Stimulated activated memory B cell treated with anti-CD40 and anti-IgM and Interleukin-4, amounts not matched to agents 10 μg/mL and 1 μg/mL and 100 μg/mL, for 72 hours (primary cell): ENCODE data around the gene EGR1.
A peak's percentile ranks its signal among the peaks of the same experiment; 100 is the strongest.

Experiments
- ATAC-seq: fragments of 150-1000 bp; cut with Tn5 transposase; 2 replicates; pipeline ENCODE4 v1.10.0; 2021
- H3K27ac Mint-ChIP-seq: one replicate; pipeline ENCODE4 v1.8.0; 2022; ENCODE audit warnings: mild to moderate bottlenecking, mixed read lengths
- H3K27me3 Mint-ChIP-seq: one replicate; pipeline ENCODE4 v1.8.0; 2022; ENCODE audit warnings: mixed read lengths
- H3K36me3 Mint-ChIP-seq: one replicate; pipeline ENCODE4 v1.8.0; 2022; ENCODE audit warnings: mixed read lengths
- H3K4me1 Mint-ChIP-seq: one replicate; pipeline ENCODE4 v1.8.0; 2022; ENCODE audit warnings: mixed read lengths
- H3K4me3 Mint-ChIP-seq: one replicate; pipeline ENCODE4 v1.8.0; 2022; ENCODE audit warnings: mild to moderate bottlenecking, moderate library complexity, mixed read lengths
- H3K9me3 Mint-ChIP-seq: one replicate; pipeline ENCODE4 v1.8.0; 2022; ENCODE audit warnings: mixed read lengths

Gene EGR1

DNA sequence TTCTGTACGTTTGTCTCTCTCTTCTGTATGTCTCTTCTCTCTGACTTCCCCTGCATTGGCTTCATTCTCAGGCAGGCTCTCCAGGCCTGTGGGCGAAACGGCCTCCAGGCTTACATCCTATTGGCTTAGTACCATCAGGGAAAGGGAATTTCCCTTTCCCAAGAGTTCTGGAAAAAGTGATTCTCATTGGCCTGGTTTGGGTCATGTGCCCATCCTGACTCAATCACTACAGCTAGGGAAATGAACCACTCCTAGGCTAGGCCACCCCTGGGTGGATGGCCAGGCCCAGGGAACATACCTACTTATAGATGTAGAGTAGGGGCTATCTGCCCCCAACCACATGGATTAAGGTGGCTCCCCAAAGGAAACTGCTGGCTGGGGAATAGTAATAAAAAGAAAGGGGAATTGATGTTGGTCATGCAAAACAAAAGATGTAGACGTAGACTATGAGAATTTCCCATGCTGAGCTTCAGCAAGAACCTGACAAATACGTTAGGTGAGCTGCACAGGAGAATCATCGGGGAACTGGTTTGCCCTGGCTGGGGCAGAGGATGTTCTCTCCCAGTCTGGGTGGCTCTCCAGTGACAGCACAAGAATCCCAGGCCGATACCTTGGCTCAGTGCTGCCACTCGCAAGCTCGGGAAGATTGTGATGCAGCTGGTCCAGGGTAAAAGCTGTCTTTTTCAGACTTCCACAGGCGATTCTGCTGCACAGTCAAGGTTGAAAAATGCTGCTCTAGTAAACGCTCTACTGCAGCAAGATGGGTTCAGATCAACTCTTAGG, 3.7 kb upstream of the EGR1 start:
- no peaks in the 10 kb centered on the region for H3K36me3 Mint-ChIP-seq
- H3K27me3 Mint-ChIP-seq: no peaks in the 10 kb centered on the region
- no peak overlapping the region for H3K4me3 Mint-ChIP-seq
- peak overlapping the region; percentile 93 for H3K27ac Mint-ChIP-seq
- peaks cover 44% of the 10 kb centered on the region for H3K4me1 Mint-ChIP-seq
- no peak for ATAC-seq
- H3K9me3 Mint-ChIP-seq: no peaks in the 10 kb centered on the region

DNA sequence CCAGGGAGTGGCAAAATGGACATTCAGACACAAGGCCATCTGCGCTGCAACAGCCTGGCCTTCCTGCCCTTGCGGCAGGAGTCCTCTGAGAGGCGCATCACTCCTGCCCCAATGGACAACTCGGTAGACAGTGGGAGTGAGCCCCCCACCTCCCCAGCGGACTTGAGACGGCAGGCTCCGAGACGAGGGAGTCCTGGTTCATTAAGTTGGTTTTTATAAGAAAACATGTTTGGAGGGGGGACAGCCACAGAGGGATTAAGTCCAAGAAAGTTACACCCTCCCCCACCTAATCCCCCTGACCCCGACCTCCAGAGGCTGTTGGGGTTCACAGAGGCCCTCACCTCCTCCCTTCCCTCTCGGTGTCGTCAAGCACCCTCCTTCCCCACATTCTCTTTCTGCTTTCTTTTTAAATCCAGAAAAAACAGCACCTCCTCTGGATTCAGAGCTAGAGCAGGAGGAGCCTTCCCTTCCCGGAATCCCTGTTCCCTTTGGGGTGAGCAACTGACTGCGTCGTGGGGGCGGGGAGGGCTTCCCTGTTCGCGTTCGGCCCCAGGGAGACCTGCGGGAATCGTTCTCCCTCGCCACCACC, 1.8 kb upstream of the EGR1 start:
- Mint-ChIP-seq H3K4me3 (peak overlapping the region; percentile 85), H3K36me3 (peaks cover 19% of the 10 kb centered on the region), H3K27ac (peak overlapping the region; percentile 93), H3K4me1 (peaks cover 57% of the 10 kb centered on the region), H3K9me3 (no peaks in the 10 kb centered on the region), H3K27me3 (no peaks in the 10 kb centered on the region)
- no peak for ATAC-seq

DNA sequence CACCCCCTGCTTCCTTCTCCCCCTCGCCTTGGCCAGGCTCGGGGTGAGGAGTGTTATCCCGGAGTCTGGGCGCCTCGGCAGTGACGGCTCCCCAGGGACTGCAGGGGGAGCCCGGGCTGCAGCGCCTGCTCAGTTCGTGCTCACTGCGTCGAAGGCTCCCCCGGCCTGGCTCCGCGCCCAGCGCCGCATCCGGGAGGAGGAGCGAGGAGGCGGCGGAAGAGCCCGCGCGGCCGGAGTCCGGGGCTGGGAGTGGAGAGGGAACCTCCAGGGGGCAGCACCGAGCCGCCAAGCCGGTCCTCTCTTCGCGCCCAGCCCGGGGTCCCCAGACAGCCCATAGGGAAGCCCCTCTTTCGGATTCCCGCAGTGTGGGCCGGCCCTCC, 1.3 kb upstream of the EGR1 start:
- H3K4me1 Mint-ChIP-seq: peaks cover 54% of the 10 kb centered on the region
- peak overlapping the region; percentile 85 for H3K4me3 Mint-ChIP-seq
- peak; percentile 82 for ATAC-seq
- no peaks in the 10 kb centered on the region for H3K9me3 Mint-ChIP-seq
- no peaks in the 10 kb centered on the region for H3K27me3 Mint-ChIP-seq
- peak overlapping the region; percentile 93 for H3K27ac Mint-ChIP-seq
- peaks cover 19% of the 10 kb centered on the region for H3K36me3 Mint-ChIP-seq

DNA sequence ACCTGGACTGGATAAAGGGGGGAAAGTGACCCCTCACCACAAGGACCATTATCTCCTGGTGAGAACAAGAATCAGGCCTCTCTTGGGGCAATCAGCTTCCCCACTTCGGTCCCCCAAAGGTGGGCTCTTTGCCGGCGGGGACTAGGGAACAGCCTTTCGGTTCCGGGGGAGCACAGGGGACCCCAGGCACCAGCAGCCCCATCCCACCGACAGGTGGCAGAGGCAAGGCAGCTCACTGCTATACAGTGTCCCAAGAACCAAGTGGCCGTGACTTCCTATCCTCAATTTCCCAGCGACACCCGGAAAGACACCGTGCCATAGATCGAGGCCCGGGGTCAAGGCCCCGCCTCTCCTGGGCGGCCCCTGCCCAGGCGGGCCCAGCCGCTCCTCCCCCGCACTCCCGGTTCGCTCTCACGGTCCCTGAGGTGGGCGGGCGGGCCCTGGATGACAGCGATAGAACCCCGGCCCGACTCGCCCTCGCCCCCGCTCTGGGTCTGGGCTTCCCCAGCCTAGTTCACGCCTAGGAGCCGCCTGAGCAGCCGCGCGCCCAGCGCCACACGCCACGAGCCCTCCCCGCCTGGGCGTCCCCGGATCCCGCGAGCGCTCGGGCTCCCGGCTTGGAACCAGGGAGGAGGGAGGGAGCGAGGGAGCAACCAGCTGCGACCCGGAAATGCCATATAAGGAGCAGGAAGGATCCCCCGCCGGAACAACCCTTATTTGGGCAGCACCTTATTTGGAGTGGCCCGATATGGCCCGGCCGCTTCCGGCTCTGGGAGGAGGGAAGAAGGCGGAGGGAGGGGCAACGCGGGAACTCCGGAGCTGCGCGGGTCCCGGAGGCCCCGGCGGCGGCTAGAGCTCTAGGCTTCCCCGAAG, 655 bp upstream of the EGR1 start:
- Mint-ChIP-seq H3K4me3 (peak overlapping the region; percentile 85), H3K9me3 (no peaks in the 10 kb centered on the region), H3K36me3 (peaks cover 19% of the 10 kb centered on the region), H3K27ac (peak overlapping the region; percentile 93), H3K27me3 (no peaks in the 10 kb centered on the region), H3K4me1 (peaks cover 48% of the 10 kb centered on the region)
- ATAC-seq: peak; percentile 87

DNA sequence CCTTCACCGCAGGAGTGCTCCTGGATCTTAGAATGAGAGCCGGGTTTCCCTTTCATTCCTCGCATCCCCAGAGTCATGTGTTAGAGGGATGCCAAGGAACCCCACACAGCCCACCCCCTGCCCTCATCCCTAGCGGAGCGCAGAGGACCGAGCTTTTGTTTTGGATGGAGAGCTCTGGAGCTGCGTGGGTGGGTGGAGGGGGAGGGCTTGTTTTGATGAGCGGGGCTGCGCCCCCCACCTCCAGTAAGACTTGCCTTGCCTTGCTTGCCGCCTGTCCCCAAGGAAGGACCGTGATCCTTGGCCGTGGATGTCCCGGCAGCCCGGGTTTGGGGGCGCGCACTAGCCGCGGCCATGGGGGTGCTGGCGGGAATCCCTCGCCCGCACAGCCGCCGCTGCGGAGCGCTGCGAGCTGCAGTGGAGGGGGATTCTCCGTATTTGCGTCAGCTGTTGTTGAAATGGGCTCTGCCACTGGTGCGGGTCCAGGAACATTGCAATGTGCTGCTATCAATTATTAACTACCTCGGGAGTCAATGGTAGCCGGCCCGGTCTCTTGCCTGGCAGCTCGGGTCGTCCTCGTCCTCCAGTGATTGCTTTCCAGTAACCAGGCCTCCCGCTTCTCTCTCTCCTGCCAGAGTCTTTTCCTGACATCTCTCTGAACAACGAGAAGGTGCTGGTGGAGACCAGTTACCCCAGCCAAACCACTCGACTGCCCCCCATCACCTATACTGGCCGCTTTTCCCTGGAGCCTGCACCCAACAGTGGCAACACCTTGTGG, 1.0 kb downstream of the EGR1 start:
- Mint-ChIP-seq H3K27me3 (no peaks in the 10 kb centered on the region), H3K36me3 (peaks cover 19% of the 10 kb centered on the region), H3K9me3 (no peaks in the 10 kb centered on the region), H3K4me3 (peak overlapping the region; percentile 84), H3K27ac (no peak overlapping the region), H3K4me1 (peaks cover 31% of the 10 kb centered on the region)
- no peak for ATAC-seq

DNA sequence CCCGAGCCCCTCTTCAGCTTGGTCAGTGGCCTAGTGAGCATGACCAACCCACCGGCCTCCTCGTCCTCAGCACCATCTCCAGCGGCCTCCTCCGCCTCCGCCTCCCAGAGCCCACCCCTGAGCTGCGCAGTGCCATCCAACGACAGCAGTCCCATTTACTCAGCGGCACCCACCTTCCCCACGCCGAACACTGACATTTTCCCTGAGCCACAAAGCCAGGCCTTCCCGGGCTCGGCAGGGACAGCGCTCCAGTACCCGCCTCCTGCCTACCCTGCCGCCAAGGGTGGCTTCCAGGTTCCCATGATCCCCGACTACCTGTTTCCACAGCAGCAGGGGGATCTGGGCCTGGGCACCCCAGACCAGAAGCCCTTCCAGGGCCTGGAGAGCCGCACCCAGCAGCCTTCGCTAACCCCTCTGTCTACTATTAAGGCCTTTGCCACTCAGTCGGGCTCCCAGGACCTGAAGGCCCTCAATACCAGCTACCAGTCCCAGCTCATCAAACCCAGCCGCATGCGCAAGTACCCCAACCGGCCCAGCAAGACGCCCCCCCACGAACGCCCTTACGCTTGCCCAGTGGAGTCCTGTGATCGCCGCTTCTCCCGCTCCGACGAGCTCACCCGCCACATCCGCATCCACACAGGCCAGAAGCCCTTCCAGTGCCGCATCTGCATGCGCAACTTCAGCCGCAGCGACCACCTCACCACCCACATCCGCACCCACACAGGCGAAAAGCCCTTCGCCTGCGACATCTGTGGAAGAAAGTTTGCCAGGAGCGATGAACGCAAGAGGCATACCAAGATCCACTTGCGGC, 1.8 kb downstream of the EGR1 start:
- Mint-ChIP-seq H3K9me3 (no peaks in the 10 kb centered on the region), H3K4me3 (peak overlapping the region; percentile 84), H3K36me3 (peaks cover 19% of the 10 kb centered on the region), H3K4me1 (peaks cover 26% of the 10 kb centered on the region), H3K27ac (no peak overlapping the region), H3K27me3 (no peaks in the 10 kb centered on the region)
- ATAC-seq: no peak

DNA sequence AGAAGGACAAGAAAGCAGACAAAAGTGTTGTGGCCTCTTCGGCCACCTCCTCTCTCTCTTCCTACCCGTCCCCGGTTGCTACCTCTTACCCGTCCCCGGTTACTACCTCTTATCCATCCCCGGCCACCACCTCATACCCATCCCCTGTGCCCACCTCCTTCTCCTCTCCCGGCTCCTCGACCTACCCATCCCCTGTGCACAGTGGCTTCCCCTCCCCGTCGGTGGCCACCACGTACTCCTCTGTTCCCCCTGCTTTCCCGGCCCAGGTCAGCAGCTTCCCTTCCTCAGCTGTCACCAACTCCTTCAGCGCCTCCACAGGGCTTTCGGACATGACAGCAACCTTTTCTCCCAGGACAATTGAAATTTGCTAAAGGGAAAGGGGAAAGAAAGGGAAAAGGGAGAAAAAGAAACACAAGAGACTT, 2.4 kb downstream of the EGR1 start:
- Mint-ChIP-seq H3K27ac (no peak overlapping the region), H3K4me3 (peak overlapping the region; percentile 84), H3K36me3 (peaks cover 19% of the 10 kb centered on the region), H3K9me3 (no peaks in the 10 kb centered on the region), H3K27me3 (no peaks in the 10 kb centered on the region), H3K4me1 (peaks cover 26% of the 10 kb centered on the region)
- no peak for ATAC-seq

DNA sequence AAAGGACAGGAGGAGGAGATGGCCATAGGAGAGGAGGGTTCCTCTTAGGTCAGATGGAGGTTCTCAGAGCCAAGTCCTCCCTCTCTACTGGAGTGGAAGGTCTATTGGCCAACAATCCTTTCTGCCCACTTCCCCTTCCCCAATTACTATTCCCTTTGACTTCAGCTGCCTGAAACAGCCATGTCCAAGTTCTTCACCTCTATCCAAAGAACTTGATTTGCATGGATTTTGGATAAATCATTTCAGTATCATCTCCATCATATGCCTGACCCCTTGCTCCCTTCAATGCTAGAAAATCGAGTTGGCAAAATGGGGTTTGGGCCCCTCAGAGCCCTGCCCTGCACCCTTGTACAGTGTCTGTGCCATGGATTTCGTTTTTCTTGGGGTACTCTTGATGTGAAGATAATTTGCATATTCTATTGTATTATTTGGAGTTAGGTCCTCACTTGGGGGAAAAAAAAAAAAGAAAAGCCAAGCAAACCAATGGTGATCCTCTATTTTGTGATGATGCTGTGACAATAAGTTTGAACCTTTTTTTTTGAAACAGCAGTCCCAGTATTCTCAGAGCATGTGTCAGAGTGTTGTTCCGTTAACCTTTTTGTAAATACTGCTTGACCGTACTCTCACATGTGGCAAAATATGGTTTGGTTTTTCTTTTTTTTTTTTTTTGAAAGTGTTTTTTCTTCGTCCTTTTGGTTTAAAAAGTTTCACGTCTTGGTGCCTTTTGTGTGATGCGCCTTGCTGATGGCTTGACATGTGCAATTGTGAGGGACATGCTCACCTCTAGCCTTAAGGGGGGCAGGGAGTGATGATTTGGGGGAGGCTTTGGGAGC, 3.1 kb downstream of the EGR1 start:
- Mint-ChIP-seq H3K4me1 (peaks cover 26% of the 10 kb centered on the region), H3K36me3 (peaks cover 19% of the 10 kb centered on the region), H3K4me3 (peak overlapping the region; percentile 45), H3K27me3 (no peaks in the 10 kb centered on the region), H3K9me3 (no peaks in the 10 kb centered on the region), H3K27ac (no peak overlapping the region)
- ATAC-seq: no peak

DNA sequence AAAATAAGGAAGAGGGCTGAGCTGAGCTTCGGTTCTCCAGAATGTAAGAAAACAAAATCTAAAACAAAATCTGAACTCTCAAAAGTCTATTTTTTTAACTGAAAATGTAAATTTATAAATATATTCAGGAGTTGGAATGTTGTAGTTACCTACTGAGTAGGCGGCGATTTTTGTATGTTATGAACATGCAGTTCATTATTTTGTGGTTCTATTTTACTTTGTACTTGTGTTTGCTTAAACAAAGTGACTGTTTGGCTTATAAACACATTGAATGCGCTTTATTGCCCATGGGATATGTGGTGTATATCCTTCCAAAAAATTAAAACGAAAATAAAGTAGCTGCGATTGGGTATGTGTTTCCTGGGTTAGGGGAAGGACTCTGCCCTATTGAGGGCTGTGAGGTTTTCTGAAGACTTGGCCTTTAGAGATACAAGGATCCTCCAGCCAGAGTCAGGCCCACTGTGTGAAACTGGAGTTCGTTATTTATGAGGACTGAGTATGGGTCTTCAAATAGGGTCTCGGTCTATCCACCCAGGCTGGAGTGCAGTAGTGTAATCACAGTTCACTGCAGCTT, 3.8 kb downstream of the EGR1 start:
- no peak overlapping the region for H3K27ac Mint-ChIP-seq
- no peak overlapping the region for H3K4me3 Mint-ChIP-seq
- no peaks in the 10 kb centered on the region for H3K9me3 Mint-ChIP-seq

DNA sequence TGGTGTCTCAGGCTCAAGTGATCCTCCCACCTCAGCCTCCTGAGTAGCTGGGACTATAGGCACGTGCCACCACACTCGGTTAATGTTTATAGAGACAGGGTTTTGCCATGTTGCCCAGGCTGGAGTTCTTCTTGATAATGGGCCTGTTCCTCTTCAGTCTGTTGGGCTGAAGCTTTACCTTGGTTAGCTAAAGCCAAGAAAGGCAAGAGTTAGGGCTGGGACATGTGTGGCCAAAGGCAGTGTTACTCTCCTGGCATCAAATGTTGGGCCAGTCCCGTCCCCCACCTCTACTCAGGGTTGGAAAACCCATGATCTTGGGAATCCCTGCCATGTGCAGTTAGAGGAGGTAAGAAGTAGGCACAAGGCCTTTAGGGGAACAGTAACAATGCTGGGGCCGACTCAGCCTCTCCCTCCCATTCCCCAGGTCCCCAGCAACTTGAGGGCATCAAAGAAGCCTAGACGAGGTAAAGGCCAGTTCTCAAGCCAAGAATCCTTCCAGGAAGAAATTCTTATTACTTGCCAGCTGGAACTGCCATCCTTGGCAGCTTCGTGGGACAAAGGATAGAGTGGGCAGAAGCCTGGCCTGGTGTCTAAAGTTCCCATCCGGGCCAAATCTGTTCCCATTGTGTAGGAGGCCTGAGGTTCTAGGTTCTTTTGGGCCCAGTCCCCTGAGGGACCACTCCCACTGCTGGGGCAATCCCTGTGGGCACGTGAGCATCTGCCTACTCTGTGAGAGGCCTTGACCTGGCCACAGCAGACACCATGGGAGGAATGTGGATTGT, 4.5 kb downstream of the EGR1 start:
- H3K36me3 Mint-ChIP-seq: peaks cover 19% of the 10 kb centered on the region
- no peak for ATAC-seq
- no peak overlapping the region for H3K4me3 Mint-ChIP-seq
- H3K4me1 Mint-ChIP-seq: peaks cover 26% of the 10 kb centered on the region
- H3K9me3 Mint-ChIP-seq: no peaks in the 10 kb centered on the region
- H3K27me3 Mint-ChIP-seq: no peaks in the 10 kb centered on the region
- no peak overlapping the region for H3K27ac Mint-ChIP-seq

More for the DNA sequence above, 3.8 kb downstream of the EGR1 start:
- no peak for ATAC-seq
- Mint-ChIP-seq H3K27me3 (no peaks in the 10 kb centered on the region), H3K36me3 (peaks cover 19% of the 10 kb centered on the region), H3K4me1 (peaks cover 26% of the 10 kb centered on the region)

DNA sequence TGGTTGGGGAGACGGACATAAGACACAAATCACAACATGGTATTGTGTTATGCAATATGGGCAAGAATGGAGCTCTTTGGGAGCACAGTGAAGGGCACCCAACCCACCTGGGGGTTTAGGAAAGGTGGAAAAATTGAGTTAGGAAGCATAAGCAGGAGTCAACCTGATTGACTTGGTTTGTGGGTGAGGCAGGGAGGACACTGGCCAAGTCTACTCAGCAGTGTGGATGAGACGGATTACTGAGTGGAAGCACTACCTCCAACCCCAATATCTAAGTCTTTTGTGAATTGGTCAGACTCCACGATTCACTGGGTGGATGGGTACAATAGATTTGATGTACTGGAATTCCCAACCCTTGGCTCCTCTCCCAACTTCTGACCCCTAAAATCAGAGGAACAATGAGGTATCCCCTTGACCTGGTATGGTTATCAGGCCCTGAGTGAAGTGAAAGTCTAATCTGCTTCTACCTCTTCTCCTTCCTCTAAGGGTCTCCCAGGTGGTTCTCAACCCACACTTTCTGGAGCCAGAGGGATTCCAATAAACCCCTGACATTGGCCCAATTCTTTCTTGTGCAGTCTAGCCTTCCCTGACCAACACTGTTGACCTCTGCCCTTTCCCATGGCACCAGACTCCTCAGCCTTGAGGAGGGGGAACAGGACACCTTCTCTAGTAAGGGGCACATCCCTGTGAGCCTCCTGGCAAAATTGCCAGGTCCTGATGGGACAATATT, 5.2 kb downstream of the EGR1 start:
- Mint-ChIP-seq H3K4me3 (no peak overlapping the region), H3K27ac (no peak overlapping the region), H3K27me3 (no peaks in the 10 kb centered on the region), H3K36me3 (peaks cover 19% of the 10 kb centered on the region), H3K9me3 (no peaks in the 10 kb centered on the region), H3K4me1 (peaks cover 26% of the 10 kb centered on the region)
- ATAC-seq: no peak

DNA sequence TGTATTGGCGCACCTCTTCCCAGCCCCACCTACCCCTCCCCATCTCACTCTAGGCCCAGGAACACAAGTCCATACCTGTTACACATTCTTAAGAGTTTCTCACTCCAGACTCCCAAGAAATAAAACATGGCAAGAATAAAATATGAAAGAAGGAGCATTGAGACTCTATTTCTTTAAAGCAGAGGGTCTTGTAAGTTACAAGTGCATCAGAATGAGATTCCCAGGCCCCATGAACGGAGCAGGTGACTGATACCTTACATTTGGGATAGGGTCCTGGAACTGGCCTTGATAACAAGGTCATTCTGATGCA, 5.7 kb downstream of the EGR1 start:
- peaks cover 4% of the 10 kb centered on the region for H3K27me3 Mint-ChIP-seq
- no peak overlapping the region for H3K4me3 Mint-ChIP-seq
- ATAC-seq: no peak
- H3K9me3 Mint-ChIP-seq: no peaks in the 10 kb centered on the region
- peaks cover 19% of the 10 kb centered on the region for H3K36me3 Mint-ChIP-seq
- H3K27ac Mint-ChIP-seq: no peak overlapping the region
- H3K4me1 Mint-ChIP-seq: peaks cover 26% of the 10 kb centered on the region
